Measurements from ENCODE around the gene DNAI1.

The DNAI1 gene

GRCh38 chr9:34458013-34458958 is at the start of gene DNAI1, which contains the start of gene FAM219A:
Gene DNAI1, plus strand, starts transcription at chr9:34458805. Its CDS starts 201 bp downstream, at chr9:34459006.
Gene FAM219A, minus strand, starts transcription at chr9:34458570. Its CDS starts 307 bp downstream, at chr9:34458263.
- in situ Hi-C loops (cut with HindIII; ENCODE audit: low sequenced_read_pairs), result no loop called here

DNA sequence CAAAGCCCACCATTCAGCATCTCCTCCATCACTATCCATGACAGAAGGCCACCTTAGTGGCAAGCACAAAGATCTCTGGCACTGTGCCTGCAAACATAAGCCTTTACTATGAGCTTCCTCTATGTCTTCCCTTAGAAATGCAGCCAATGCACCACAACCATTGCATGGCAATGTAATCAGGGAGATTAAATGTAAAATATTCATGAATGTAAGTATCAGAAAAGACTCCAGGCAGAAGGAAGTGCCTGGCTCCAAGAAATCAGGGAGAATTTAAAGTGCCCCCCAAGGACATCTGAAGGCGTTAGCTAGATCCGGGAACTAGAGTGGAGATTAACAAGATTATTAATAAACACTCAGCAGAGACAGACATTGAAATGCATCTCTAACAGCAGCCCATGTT is 49.5 kb upstream of the DNAI1 start:
- in situ Hi-C loops (cut with HindIII; ENCODE audit: low sequenced_read_pairs), result no loop called here

DNA sequence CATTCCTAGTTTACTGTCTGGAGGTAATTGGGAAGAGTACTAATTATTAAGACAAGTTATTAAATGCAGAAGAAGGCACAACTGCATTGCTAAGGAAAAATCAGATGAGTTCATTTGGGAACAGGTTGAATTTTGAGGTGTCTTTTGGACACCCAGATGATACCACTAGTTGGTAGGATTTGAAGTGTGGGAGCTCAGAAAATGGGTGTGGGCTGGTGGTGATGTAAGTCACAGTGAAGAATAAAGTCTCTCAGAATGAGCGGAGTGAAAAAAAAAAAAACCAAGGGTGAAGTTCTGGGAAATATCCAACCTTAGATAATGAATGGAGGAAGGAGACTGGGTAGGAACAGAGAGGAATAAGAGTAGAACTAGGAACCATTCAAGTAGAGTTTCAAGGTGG is 46.3 kb upstream of the DNAI1 start:
- in situ Hi-C loops (cut with HindIII; ENCODE audit: low sequenced_read_pairs), result no loop called here

DNA sequence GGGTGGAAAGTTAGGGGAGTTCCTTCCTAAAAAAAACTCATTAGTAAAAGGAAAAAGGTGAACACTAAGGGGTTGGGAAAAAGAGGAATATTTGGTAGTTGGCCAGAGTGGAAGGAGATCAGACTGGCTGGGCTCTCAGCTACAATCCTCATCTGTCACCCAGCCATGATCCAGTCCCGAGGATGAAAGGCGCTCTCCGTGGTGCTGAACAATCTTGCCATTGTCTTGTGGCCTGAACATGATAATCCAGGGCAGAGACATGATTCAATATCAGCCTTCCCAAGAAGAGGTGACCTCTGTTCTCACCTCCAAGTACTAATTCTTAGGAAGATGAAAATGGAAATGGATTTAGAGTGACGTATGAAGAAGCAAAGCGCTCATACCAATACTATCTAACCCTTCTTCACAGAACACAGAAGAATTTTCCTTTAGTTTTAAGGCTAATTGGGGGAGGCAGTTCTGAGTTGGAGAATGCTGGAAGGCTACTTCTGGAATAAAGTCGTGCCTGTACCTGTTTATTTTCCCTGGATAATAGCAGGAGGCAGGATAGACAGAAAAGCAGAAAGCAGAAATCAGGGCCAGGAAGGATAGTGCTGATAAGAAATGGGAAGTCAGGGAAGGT is 45.3 kb upstream of the DNAI1 start:
- in situ Hi-C loops (cut with HindIII; ENCODE audit: low sequenced_read_pairs), result no loop called here

DNA sequence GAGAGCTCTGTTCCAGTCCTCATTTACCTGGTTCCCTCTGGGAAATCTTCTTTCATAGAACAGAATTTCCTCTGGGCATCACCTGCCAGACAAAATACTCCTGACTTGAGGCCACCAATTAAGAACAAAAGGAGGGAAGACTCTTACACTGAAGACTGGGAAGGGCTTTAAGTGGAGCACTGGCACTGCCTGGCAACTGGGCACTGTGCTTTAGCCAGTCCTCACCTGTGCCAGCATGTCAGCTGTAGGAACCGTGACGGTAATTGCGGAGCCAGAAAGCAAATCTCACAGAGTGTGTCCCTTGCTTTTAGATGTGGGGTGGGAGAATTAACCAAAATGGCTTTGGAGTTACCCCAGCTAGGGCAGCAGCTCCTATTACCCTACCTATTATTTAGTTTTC is 40.9 kb upstream of the DNAI1 start:
- in situ Hi-C loops (cut with HindIII; ENCODE audit: low sequenced_read_pairs), result no loop called here

- in situ Hi-C loops (cut with HindIII; ENCODE audit: low sequenced_read_pairs), result loop anchor here (10.0 kb wide), 1 partner anchor 85 kb away; no protein-coding TSS in a partner anchor
Observed at GRCh38 chr9:34419716-34420504, 38.7 kb upstream of the DNAI1 start.

DNA sequence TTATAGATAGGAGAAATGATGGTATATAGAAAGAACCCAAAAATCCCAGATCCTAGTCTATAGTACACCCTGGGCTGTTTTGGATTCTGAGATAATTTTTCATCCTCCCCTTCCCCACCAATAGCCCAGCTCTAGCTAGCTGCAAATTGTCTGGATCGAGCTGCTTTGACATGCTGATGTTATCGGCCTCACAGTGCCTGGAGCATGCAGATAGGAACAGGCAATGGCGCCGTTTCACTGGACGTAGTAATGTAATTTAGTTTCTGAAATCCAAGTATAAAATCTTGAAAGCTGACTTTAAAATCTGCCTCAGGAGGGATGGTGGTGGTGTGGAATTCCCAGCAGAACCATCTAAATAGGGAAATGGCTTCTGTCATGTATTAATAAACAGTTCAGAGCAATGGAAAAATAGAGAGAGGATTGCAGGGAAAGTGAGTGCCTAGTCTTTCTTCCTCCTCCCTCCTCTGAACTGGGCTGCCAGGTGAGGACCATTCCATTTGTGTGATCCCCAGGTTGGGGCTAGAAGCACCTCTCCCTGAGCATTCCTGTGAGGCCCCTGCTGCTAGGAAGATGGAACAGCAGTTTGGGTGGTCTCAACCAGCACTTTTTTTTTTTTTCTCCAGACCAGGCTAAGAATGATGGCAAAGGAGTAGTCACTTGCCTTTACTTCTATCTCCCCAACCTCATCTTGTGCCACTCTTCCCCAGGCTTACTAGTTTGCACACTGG is 32.1 kb upstream of the DNAI1 start:
- in situ Hi-C loops (cut with HindIII; ENCODE audit: low sequenced_read_pairs), result loop anchor here (10.0 to 25.0 kb wide), 2 partner anchors 78 to 161 kb away; partner anchors contain the start of gene CNTFR

- in situ Hi-C loops (cut with HindIII; ENCODE audit: low sequenced_read_pairs), result loop anchor here (10.0 to 25.0 kb wide), 2 partner anchors 76 to 159 kb away; partner anchors contain the start of gene CNTFR
Observed at GRCh38 chr9:34428325-34428958, 30.2 kb upstream of the DNAI1 start.

- in situ Hi-C loops (cut with HindIII; ENCODE audit: low sequenced_read_pairs), result loop anchor here (25.0 kb wide), 1 partner anchor 156 kb away; the partner anchor contains the start of gene CNTFR
Observed at GRCh38 chr9:34430843-34431437, 27.7 kb upstream of the DNAI1 start.

DNA sequence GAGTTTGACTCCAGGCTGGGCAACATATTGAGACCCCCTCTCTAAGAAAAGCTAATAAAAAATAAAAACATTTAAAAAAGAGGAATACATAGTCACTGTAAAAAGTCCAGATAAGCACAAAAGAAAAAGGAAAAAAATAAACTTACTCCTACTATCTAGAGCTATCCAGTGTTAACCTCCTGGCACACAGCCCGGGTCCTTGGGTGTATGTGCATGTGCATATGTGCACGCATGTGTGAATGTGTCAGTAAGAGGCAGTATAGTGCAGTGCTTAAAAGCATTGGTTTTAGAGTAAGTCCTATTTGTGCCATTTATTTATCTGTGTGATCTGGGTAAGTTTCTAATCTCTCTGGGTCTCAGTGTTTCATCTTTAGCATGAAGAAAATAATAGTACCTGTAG is 26.9 kb upstream of the DNAI1 start:
- in situ Hi-C loops (cut with HindIII; ENCODE audit: low sequenced_read_pairs), result loop anchor here (25.0 kb wide), 1 partner anchor 156 kb away; the partner anchor contains the start of gene CNTFR

- in situ Hi-C loops (cut with HindIII; ENCODE audit: low sequenced_read_pairs), result loop anchor here (25.0 kb wide), 1 partner anchor 150 kb away; the partner anchor contains the start of gene CNTFR
Observed at GRCh38 chr9:34437006-34437925, 21.3 kb upstream of the DNAI1 start.

DNA sequence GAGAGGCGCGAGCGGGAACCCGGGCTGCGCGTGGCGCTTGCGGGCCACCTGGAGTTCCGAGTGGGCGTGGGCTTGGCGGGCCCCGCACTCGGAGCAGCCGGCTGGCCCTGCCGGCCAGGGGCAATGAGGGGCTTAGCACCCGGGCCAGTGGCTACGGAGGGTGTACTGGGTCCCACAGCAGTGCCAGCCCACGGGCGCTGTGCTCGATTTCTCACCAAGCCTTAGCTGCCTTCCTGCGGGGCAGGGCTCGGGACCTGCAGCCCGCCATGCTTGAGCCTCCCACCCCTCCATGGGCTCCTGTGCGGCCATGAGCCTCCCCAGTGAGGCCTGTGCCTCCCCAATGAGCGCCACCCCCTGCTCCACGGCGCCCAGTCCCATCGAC is 20.7 kb upstream of the DNAI1 start:
- in situ Hi-C loops (cut with HindIII; ENCODE audit: low sequenced_read_pairs), result loop anchor here (25.0 kb wide), 1 partner anchor 149 kb away; the partner anchor contains the start of gene CNTFR

DNA sequence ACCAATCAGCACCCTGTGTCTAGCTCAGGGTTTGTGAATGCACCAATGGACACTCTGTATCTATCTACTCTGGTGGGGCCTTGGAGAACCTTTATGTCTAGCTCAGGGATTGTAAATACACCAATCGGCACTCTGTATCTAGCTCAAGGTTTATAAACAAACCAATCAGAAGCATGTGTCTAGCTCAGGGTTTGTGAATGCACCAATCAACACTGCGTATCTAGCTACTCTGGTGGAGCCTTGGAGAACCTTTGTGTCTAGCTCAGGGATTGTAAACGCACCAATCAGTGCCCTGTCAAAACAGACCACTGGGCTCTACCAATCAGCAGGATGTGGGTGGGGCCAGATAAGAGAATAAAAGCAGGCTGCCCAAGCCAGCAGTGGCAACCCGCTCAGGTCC is 20.1 kb upstream of the DNAI1 start:
- in situ Hi-C loops (cut with HindIII; ENCODE audit: low sequenced_read_pairs), result loop anchor here (25.0 kb wide), 1 partner anchor 149 kb away; the partner anchor contains the start of gene CNTFR

DNA sequence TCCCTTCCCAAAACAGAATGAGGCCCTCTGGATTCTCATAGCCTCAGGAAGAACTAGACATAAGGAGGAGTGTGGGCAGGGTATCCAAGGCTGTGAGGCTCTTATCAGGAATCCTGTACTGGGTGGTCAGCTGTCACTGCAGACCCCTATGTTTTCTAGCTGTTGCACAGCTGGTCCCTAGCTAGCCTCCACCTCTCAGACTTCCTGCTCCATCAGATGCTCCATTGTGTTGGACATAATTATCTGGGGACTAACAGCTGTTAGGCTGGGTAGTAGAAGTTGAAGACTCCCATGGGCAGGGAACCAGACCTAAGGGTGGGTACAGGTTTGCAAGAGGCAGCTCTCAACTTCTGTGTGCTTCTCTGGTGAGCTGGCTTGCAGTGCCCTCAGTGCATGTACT is 18.6 kb upstream of the DNAI1 start:
- in situ Hi-C loops (cut with HindIII; ENCODE audit: low sequenced_read_pairs), result loop anchor here (25.0 kb wide), 1 partner anchor 147 kb away; the partner anchor contains the start of gene CNTFR

GRCh38 chr9:34442770-34443169 is 15.8 kb upstream of the DNAI1 start:
- in situ Hi-C loops (cut with HindIII; ENCODE audit: low sequenced_read_pairs), result loop anchor here (25.0 kb wide), 1 partner anchor 145 kb away; the partner anchor contains the start of gene CNTFR

DNA sequence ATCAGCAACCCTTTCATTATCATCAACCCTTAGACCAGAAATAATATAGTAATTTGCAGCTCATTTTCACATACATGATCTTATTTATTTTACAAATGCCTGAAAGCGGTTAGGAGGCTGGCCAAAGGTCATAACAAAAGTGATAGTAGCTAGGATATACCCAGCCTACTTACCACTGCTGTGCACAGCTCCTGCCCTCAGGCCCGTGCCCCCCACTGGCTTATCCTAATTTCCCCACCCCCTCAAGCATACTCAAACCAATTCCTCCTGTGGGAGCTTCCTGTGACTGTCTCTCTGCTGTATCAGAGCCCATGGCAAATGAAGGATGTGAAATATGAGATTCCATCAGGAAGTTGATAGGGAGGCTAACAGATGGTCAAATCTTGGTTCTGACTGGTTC is 15.1 kb upstream of the DNAI1 start:
- in situ Hi-C loops (cut with HindIII; ENCODE audit: low sequenced_read_pairs), result loop anchor here (25.0 kb wide), 1 partner anchor 144 kb away; the partner anchor contains the start of gene CNTFR

GRCh38 chr9:34443976-34444375 is 14.6 kb upstream of the DNAI1 start:
- in situ Hi-C loops (cut with HindIII; ENCODE audit: low sequenced_read_pairs), result loop anchor here (25.0 kb wide), 1 partner anchor 143 kb away; the partner anchor contains the start of gene CNTFR

Data from DLD1 (cell line).